ENCODE data around the gene FADS2.

DNA sequence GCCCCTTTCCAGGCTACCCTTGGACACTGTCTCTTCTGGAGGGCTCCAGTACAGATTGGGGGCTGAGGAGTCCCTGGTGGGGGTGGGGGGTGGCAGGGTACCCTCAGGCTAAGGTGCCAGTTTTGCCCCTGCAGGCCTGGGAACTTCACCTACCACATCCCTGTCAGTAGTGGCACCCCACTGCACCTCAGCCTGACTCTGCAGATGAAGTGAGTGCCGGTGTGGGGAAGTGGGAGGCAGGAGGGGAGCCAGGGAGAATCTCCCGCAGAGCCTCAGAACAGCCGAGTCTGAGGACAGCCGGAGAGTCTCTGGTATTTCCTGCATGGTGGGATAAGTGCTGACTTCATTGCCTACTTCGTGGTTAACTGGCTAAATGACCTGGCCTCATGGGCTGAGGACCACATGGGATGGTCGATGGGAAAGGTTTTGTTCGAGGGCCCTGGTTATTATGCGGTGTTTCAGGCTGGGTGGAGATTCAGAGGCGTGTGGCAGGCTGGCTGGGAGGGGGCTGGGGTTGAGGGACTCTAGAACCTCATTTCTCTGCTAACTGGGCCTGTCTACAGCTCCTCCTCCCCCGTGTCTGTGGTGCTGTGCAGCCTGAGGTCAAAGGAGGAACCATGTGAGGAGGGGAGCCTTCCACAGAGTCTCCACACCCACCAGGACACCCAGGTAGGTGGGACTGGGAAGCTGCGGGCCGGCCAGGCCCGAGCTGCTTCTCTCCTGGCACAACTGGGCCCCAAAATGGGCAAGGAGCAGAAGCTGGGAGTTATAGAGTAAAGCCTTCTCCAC lies 44.2 kb upstream of the FADS2 start:
- TF ChIP-seq GATA2 (IDR thresholded peaks at IDR 0.05; ENCODE audit: low read depth, low read length) (no peak), GATA3 (IDR thresholded peaks at IDR 0.05; ENCODE audit: low read depth, low read length) (no peak)
